ENCODE data around the gene FBLN5.

Gene FBLN5

GRCh38 chr14:91985521-91986255 lies 38.2 kb upstream of the FBLN5 start:
- H3K4me2 ChIP-seq (ENCODE audit: low read length): no peak overlapping the region

GRCh38 chr14:91985008-91985407 lies 37.5 kb upstream of the FBLN5 start:
- Histone ChIP-seq H3K36me3 (ENCODE audit: insufficient read depth, low read length) (peaks cover 63% of the 10 kb centered on the region), H3K27me3 (ENCODE audit: insufficient read depth, low read length) (no peaks in the 10 kb centered on the region), H3K4me3 (ENCODE audit: low read depth, low read length, poor library complexity, severe bottlenecking) (no peak overlapping the region), H3K4me1 (ENCODE audit: insufficient read depth, low read length, severe bottlenecking) (no peaks in the 10 kb centered on the region), H3F3A (ENCODE audit: insufficient read depth, low read length) (no peaks in the 10 kb centered on the region), H3K79me2 (ENCODE audit: insufficient read depth, low read length) (no peaks in the 10 kb centered on the region), H3K27ac (ENCODE audit: low read depth, low read length, poor library complexity, severe bottlenecking) (no peak overlapping the region), H3K4me2 (ENCODE audit: low read length) (no peak overlapping the region), H3K9me2 (ENCODE audit: low read depth, low read length) (no peaks in the 10 kb centered on the region), H3K9me3 (ENCODE audit: low read length) (no peaks in the 10 kb centered on the region), H2AFZ (ENCODE audit: low read length) (no peak overlapping the region), H3K9ac (ENCODE audit: low read length) (no peak overlapping the region), H4K20me1 (ENCODE audit: insufficient read depth, low read length) (no peaks in the 10 kb centered on the region)
- TF ChIP-seq EZH2 (IDR thresholded peaks at IDR 0.05; ENCODE audit: borderline replicate concordance, low read length): no peak
- TF ChIP-seq CTCF (IDR thresholded peaks at IDR 0.05; ENCODE audit: low read length): no peak

More at GRCh38 chr14:91985521-91986255, 38.2 kb upstream of the FBLN5 start:
- Histone ChIP-seq H3F3A (ENCODE audit: insufficient read depth, low read length) (no peaks in the 10 kb centered on the region), H3K36me3 (ENCODE audit: insufficient read depth, low read length) (peaks cover 63% of the 10 kb centered on the region), H3K9me2 (ENCODE audit: low read depth, low read length) (no peaks in the 10 kb centered on the region), H3K79me2 (ENCODE audit: insufficient read depth, low read length) (no peaks in the 10 kb centered on the region), H3K4me1 (ENCODE audit: insufficient read depth, low read length, severe bottlenecking) (no peaks in the 10 kb centered on the region), H3K9me3 (ENCODE audit: low read length) (no peaks in the 10 kb centered on the region), H3K9ac (ENCODE audit: low read length) (no peak overlapping the region), H3K27ac (ENCODE audit: low read depth, low read length, poor library complexity, severe bottlenecking) (no peak overlapping the region), H2AFZ (ENCODE audit: low read length) (no peak overlapping the region), H4K20me1 (ENCODE audit: insufficient read depth, low read length) (no peaks in the 10 kb centered on the region), H3K27me3 (ENCODE audit: insufficient read depth, low read length) (no peaks in the 10 kb centered on the region), H3K4me3 (ENCODE audit: low read depth, low read length, poor library complexity, severe bottlenecking) (no peak overlapping the region)
- no peak for TF ChIP-seq EZH2 (IDR thresholded peaks at IDR 0.05; ENCODE audit: borderline replicate concordance, low read length)
- no peak for TF ChIP-seq CTCF (IDR thresholded peaks at IDR 0.05; ENCODE audit: low read length)

GRCh38 chr14:91983588-91983987 lies 36.1 kb upstream of the FBLN5 start:
- Histone ChIP-seq H3K4me2 (ENCODE audit: low read length) (no peak overlapping the region), H3K9me3 (ENCODE audit: low read length) (no peaks in the 10 kb centered on the region), H3K79me2 (ENCODE audit: insufficient read depth, low read length) (no peaks in the 10 kb centered on the region), H3K9ac (ENCODE audit: low read length) (no peak overlapping the region), H4K20me1 (ENCODE audit: insufficient read depth, low read length) (no peaks in the 10 kb centered on the region), H3K27me3 (ENCODE audit: insufficient read depth, low read length) (no peaks in the 10 kb centered on the region), H3K9me2 (ENCODE audit: low read depth, low read length) (no peaks in the 10 kb centered on the region), H3K4me1 (ENCODE audit: insufficient read depth, low read length, severe bottlenecking) (no peaks in the 10 kb centered on the region), H3F3A (ENCODE audit: insufficient read depth, low read length) (no peaks in the 10 kb centered on the region), H3K4me3 (ENCODE audit: low read depth, low read length, poor library complexity, severe bottlenecking) (no peak overlapping the region), H3K36me3 (ENCODE audit: insufficient read depth, low read length) (peaks cover 62% of the 10 kb centered on the region), H3K27ac (ENCODE audit: low read depth, low read length, poor library complexity, severe bottlenecking) (no peak overlapping the region), H2AFZ (ENCODE audit: low read length) (no peak overlapping the region)
- TF ChIP-seq EZH2 (IDR thresholded peaks at IDR 0.05; ENCODE audit: borderline replicate concordance, low read length) (no peak), CTCF (IDR thresholded peaks at IDR 0.05; ENCODE audit: low read length) (no peak)

All from OCI-LY1 (cell line).